ENCODE measurements around the gene ALK.

GRCh38 chr2:29918941-29919340 is 2.4 kb downstream of the ALK start:
- TF ChIP-seq USF2 (IDR thresholded peaks at IDR 0.05) (no peak), MYC (IDR thresholded peaks at IDR 0.05; ENCODE audit: borderline replicate concordance, low read length) (no peak), RFX5 (IDR thresholded peaks at IDR 0.05) (no peak), POLR2A (IDR thresholded peaks at IDR 0.05; ENCODE audit: low read length) (no peak), CHD2 (IDR thresholded peaks at IDR 0.05; ENCODE audit: low read length, partially characterized antibody) (no peak), CTCF (IDR thresholded peaks at IDR 0.05) (no peak), HOXA7 (CRISPR knock-in tag; IDR thresholded peaks at IDR 0.05) (no peak)

Measured in A549 (cell line).